Measurements from ENCODE around the gene WDR43.

GRCh38 chr2:28855977-28856376 is 38.5 kb upstream of the WDR43 start:
- no peak for TF ChIP-seq CTCF (IDR thresholded peaks at IDR 0.05)
- no peak for TF ChIP-seq POLR2A (IDR thresholded peaks at IDR 0.05)

Measured in right lobe of liver (tissue), 4 donors.